ENCODE data around the gene CCNYL1.

Gene CCNYL1

GRCh38 chr2:207796585-207797350 lies 85.3 kb downstream of the CCNYL1 start:
- DNase-seq: peak; percentile 6

GRCh38 chr2:207801259-207801658 lies 89.8 kb downstream of the CCNYL1 start:
- no peak for DNase-seq

GRCh38 chr2:207802650-207803049 lies 91.2 kb downstream of the CCNYL1 start:
- DNase-seq: no peak

Measured in NCI-H226 (cell line).